GM12874 (cell line): Measurements from ENCODE around the gene SLC5A2.

Experiments used
- TF ChIP-seq, protein P1 (sequence below): IDR thresholded peaks from 2 replicates; pipeline ENCODE4 v1.5.1; 2011; ENCODE audit warnings: low read depth, mild to moderate bottlenecking, control low read depth, low read length, moderate library complexity; ENCODE audit not compliant: insufficient read depth

The SLC5A2 gene

DNA sequence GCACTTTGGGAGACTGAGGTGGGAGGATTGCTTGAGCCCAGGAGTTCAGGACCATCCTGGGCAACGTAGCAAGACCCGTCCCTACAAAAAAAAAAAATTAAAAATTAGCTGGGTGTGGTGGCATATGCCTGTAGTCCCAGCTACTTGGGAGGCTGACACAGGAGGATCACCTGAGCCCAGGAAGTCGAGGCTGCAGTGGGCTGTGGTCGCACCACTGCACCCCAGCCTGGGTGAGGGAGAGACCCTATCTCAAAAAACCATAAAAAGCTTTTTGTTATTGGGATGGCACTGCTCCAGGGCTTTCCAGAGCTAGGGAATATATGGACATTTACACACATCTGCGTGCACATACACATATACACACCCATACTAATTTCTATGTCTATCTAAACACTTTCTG lies 31.7 kb upstream of the SLC5A2 start:
- TF ChIP-seq, protein P1, sequence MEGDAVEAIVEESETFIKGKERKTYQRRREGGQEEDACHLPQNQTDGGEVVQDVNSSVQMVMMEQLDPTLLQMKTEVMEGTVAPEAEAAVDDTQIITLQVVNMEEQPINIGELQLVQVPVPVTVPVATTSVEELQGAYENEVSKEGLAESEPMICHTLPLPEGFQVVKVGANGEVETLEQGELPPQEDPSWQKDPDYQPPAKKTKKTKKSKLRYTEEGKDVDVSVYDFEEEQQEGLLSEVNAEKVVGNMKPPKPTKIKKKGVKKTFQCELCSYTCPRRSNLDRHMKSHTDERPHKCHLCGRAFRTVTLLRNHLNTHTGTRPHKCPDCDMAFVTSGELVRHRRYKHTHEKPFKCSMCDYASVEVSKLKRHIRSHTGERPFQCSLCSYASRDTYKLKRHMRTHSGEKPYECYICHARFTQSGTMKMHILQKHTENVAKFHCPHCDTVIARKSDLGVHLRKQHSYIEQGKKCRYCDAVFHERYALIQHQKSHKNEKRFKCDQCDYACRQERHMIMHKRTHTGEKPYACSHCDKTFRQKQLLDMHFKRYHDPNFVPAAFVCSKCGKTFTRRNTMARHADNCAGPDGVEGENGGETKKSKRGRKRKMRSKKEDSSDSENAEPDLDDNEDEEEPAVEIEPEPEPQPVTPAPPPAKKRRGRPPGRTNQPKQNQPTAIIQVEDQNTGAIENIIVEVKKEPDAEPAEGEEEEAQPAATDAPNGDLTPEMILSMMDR, result no peak

DNA sequence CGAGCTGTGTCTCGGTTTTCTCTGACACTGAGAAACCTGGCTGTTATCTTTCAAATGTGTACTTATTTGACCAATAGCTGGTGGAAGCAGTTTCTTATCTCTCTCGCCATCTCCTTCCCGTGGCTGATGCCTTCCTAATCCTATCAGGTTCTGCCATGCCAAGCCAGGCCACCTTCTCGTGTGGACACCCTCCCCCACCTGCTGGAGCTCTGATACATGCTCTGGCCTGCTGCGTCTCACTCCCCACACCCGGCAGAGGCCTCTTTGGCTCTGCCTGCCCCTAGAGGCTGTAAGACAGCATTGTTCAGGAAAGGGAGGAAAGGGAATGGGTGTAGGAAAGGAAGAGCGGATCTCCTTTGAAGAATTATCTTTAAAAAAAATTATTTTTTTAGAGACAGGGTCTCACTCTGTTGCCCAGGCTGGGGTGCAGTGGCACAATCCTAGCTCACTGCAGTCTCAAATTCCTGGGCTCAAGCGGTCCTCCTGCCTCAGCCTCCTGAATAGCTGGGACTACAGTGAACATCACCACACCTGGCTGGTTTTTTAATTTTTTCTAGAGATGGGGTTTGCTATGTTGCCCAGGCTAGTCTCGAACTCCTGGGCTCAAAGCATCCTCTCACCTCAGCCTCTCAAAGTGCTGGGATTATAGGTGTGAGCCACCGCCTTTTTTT lies 31.1 kb upstream of the SLC5A2 start:
- TF ChIP-seq, protein P1, result peak; percentile 47; the same call in 1 of the 2 replicates

DNA sequence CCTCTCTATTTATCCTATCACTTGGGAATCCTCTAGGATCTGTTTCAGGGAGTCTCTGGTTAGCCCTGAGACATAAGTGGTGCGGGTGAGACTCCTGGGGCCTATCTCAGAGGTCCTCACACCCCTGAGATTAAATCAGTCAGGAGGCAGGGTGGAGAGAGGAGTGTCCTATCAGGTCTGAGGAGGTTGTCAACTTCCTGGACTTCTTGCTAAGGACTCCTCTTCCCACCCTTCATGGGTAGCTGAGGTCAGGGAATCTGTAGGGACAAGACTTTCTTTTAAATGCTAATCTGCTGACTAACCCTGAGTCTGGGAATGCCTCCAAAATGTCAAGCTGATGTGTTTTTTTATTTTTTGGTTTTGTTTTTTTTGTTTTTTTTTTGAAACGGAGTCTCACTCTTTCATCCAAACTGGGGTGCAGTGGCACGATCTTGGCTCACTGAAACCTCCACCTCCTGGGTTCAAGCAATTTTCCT lies 30.3 kb upstream of the SLC5A2 start:
- TF ChIP-seq, protein P1, result no peak

DNA sequence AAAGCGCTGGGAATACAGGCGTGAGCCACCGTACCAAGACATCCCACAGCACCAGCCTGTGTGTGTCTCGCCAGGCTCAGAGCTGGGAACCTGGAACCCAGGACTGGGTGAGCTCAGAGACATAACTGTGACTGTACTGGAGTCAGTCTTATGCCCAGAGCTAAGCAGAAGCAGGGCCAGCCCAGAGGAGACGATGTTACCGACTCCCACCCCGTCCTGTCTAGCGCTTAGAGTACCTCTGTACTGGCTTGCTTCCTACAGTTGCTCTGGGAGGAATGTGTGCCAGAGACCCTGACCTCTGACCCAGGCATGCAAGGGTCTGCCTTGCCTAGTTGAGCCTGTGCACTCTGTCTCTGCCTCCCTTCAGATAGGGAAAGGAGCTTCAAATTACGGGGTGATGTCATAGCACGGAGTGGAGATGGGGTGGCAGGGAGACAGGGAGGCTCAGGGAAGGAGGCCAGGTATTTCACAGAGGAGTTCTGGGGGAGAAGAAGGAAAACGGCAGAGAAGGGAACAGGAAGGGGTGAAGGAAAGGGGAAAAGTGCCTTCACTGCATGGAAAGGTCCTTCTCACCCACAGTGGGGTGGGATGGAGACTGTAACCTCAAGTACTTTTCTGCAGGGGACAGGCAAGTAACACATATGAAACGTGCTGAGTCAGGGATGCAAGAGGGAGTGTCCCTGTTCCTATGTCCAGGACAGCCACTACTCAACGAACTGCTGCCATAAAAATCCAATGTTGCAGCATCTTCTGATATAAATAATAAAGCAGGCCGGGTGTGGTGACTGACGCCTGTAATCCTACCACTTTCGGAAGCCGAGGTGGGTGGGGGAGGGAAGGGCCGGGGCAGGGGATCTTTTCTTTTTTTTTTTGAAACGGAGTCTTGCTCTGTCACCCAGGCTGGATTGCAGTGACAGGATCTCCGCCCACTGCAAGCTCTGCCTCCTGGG lies 29.4 kb upstream of the SLC5A2 start:
- TF ChIP-seq, protein P1, result no peak

DNA sequence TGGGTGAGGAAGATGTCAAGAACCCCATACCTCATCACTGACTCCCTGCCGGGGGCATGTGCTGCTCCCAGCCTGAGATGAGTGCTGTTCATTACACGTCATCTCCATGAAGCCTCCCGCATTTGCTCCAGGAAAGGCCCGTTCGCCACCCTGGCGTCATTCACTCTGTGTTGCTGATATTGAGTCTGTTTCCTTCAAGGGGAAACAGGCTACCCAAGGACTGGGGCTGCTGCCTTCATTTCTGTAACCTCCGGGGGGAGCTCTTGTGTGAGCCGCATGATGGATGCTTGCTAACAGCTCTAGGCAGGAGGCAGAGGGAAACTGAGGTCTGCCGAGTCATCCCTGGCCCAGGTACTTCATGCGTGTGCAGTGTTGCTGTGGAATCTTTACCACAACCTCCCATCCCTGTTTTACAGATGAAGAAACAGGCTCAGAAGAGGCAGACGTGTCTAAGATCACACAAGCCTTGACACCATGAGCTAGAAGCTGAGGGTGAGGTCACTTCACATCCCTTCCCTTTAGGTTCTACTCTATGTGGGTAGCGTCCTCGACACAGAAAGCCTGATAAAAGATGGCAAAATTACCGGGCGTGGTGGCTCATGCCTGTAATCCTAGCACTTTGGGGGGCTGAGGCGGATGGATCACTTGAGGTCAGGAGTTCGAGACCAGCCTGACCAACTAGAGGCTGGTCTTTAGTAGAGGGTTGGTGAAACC lies 27.2 kb upstream of the SLC5A2 start:
- TF ChIP-seq, protein P1, result peak; percentile 58

DNA sequence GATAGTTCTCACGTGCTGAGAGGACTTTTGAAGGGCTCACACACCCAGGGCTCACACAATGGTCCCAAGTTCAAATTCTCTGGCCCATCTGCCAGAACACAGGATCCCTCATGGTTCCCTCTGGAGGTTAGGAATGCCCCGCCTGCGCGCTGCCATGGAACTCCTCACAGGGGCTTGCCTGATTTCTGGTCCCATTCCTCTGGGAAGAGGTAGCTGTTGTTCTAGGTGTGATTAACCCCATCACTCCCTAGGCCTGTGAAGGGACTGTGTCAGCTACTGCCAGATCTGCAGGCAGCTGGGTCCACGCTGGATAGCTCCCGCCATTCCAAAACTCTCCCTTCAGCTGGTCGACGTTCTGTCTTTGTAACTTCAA lies 25.9 kb upstream of the SLC5A2 start:
- TF ChIP-seq, protein P1, result no peak
